ENCODE measurements around the gene EPHA5. TPM values are rescaled to one million over a fixed set of nuclear protein-coding genes. Genes with fewer than 3 reads are reported as not detected.

EPHA5 gene
- total RNA-seq, 1 donor, result 0.43 TPM

DNA sequence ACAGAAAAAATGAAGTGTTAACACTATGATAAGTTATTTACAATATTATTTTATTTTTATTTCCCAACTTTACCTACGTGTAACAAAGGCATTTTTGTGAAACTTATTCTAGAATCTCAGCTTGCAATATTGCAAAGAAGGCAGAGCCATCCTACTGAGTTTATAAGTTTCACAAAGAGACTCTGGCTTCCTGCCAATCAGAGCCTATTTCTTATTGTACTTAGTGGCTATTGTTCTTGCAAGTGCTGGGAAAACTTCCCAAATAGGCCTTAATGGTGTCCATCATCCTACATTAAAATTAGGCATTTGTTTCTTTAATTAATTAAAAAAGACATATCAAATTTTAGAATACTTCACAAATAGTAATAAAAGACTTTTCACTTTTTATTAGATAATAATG is 233.2 kb downstream of the EPHA5 start:
- DNase-seq (ENCODE audit: low read depth), result no peak
- TF ChIP-seq, protein P1, sequence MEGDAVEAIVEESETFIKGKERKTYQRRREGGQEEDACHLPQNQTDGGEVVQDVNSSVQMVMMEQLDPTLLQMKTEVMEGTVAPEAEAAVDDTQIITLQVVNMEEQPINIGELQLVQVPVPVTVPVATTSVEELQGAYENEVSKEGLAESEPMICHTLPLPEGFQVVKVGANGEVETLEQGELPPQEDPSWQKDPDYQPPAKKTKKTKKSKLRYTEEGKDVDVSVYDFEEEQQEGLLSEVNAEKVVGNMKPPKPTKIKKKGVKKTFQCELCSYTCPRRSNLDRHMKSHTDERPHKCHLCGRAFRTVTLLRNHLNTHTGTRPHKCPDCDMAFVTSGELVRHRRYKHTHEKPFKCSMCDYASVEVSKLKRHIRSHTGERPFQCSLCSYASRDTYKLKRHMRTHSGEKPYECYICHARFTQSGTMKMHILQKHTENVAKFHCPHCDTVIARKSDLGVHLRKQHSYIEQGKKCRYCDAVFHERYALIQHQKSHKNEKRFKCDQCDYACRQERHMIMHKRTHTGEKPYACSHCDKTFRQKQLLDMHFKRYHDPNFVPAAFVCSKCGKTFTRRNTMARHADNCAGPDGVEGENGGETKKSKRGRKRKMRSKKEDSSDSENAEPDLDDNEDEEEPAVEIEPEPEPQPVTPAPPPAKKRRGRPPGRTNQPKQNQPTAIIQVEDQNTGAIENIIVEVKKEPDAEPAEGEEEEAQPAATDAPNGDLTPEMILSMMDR (IDR thresholded peaks at IDR 0.05; ENCODE audit: insufficient read depth, low read depth, low read length), result no peak
- H3K4me3 ChIP-seq (ENCODE audit: low read depth, low read length), result no peak overlapping the region

DNA sequence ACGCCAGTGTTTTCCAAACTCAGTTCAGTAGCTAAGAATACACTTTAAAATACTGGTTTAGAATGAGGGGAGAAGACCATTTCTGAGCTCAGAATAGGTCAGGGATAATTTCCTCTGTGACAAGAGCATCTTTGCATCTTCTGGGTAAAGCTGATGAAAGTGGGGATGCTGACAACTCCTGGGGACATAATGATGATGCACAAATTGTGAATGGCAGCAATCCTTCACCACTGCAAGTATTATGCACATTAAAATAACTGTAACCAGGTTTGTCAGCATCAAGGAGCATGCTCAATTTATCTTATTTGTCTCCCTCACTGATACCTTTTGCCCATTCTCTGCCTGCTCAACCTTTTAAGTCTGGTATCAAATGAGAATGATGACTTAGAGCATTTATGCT is 248.2 kb downstream of the EPHA5 start:
- DNase-seq (ENCODE audit: low read depth), result no peak
- TF ChIP-seq, protein P1 (IDR thresholded peaks at IDR 0.05; ENCODE audit: insufficient read depth, low read depth, low read length), result no peak
- no peak overlapping the region for H3K4me3 ChIP-seq (ENCODE audit: low read depth, low read length)

- no peak for DNase-seq (ENCODE audit: low read depth)
- TF ChIP-seq, protein P1 (IDR thresholded peaks at IDR 0.05; ENCODE audit: insufficient read depth, low read depth, low read length), result no peak
These were observed 250.3 kb downstream of the EPHA5 start for GRCh38 chr4:65420036-65420435.

DNA sequence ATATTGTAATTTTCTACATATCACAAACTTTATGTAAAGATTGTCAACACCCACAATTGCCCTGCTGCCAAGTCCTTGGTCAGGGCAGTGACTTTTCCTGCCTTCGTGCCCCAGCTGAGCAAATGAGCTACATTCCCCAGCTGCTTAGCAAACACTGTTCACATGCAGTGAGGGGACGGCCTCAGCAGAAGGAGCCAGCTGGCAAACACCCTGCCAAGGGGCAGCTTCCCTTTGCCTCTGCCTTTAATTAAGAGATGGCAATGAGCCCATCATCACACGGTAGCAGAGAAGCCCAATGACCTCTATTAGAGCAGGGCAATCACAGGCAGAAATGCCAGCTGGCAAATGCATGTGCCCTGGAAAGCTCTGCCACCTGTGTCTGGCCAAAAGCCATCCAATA is 253.4 kb downstream of the EPHA5 start:
- TF ChIP-seq, protein P1 (IDR thresholded peaks at IDR 0.05; ENCODE audit: insufficient read depth, low read depth, low read length), result no peak
- no peak for DNase-seq (ENCODE audit: low read depth)
- no peak overlapping the region for H3K4me3 ChIP-seq (ENCODE audit: low read depth, low read length)

More at GRCh38 chr4:65420036-65420435, 250.3 kb downstream of the EPHA5 start:
- H3K4me3 ChIP-seq (ENCODE audit: low read depth, low read length), result no peak overlapping the region

- DNase-seq (ENCODE audit: low read depth), result no peak
- H3K4me3 ChIP-seq (ENCODE audit: low read depth, low read length), result no peak overlapping the region
- TF ChIP-seq, protein P1 (IDR thresholded peaks at IDR 0.05; ENCODE audit: insufficient read depth, low read depth, low read length), result no peak
These were observed 262.8 kb downstream of the EPHA5 start for GRCh38 chr4:65407483-65407882.

- TF ChIP-seq, protein P1 (IDR thresholded peaks at IDR 0.05; ENCODE audit: insufficient read depth, low read depth, low read length), result no peak
- no peak overlapping the region for H3K4me3 ChIP-seq (ENCODE audit: low read depth, low read length)
- no peak for DNase-seq (ENCODE audit: low read depth)
These were observed 269.2 kb downstream of the EPHA5 start for GRCh38 chr4:65401083-65401482.

DNA sequence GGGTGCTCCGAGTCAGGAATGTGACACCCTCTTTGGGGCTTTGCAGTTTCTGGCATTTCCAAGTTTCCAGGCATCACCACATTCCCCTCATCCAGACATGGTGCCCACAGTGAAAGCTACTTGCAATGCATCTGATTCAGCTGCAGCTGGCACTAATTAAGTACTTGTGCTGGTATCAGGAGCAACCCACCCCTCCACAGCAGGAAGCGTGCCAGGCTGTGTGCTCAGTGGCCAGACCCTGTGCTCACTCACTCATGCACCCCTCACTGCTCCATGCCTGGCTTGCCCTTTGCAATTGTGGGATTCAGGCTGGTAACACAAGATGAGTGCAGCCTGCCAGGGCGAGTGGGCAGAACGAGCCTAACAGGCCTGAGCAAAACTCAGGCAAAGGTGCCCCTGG is 271.2 kb downstream of the EPHA5 start:
- DNase-seq (ENCODE audit: low read depth), result no peak
- TF ChIP-seq, protein P1 (IDR thresholded peaks at IDR 0.05; ENCODE audit: insufficient read depth, low read depth, low read length), result no peak
- H3K4me3 ChIP-seq (ENCODE audit: low read depth, low read length), result no peak overlapping the region
